Measurements from ENCODE around the gene WDPCP. TPM values are rescaled to one million over a fixed set of nuclear protein-coding genes. Genes with fewer than 3 reads are reported as not detected.

The WDPCP gene
- total RNA-seq, 1 experiment from 2014 or later = 15.2 TPM

DNA sequence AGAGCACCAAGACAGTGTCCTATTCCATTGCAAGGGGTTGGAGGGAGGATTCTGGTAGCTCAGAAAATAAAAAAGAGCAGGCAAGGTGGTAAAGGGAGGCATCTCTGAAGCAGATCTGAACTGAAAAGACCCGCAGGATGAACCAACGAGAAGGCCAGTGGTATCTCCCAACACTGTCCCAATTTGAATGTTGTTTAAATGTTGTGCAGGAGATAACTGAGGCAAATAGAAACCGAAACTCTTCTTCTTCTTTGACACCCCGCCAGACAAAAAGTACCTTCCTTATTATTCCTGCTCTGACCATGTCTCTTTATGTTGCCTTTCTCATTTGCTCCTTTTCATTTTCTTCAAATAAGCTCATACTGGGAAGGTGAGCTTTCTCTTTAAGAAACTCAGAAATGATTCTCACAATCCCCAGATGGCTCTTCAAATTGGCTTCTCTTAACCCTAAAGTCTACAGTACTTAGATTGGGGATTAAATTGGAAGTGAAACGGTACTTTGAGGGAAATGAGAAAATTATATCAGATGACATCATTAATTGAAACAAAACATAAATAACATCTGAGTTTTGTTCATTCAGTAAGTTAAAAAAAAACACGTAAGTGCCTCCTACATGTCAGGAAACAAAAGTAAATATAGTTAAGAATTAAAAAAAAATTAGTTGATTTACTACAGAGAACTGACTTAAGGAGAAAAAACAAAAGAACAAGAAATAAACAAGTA is 143.6 kb downstream of the WDPCP start:
- BruUV-seq (replicated peaks) = no TSS peak
- Histone ChIP-seq H3K9me3 (ENCODE audit: insufficient read depth, low read depth) (no peaks in the 10 kb centered on the region), H3K4me3 (no peak overlapping the region), H3K9me2 (ENCODE audit: insufficient read depth) (no peaks in the 10 kb centered on the region), H3K36me3 (ENCODE audit: low read depth) (no peaks in the 10 kb centered on the region), H3K79me2 (ENCODE audit: low read depth) (no peaks in the 10 kb centered on the region), H2AFZ (no peak overlapping the region), H3K27me3 (ENCODE audit: insufficient read depth, low read depth) (no peaks in the 10 kb centered on the region), H4K20me1 (ENCODE audit: insufficient read depth) (no peaks in the 10 kb centered on the region), H3K27ac (no peak overlapping the region), H3K4me1 (replicated peaks; ENCODE audit: insufficient read depth) (no peaks in the 10 kb centered on the region), H3F3A (ENCODE audit: insufficient read depth, low read depth) (no peaks in the 10 kb centered on the region), H3K4me2 (no peak overlapping the region)
- POLR2A ChIA-PET (ENCODE audit: unreplicated experiment) = no interaction called here
- TF ChIP-seq, protein P1, sequence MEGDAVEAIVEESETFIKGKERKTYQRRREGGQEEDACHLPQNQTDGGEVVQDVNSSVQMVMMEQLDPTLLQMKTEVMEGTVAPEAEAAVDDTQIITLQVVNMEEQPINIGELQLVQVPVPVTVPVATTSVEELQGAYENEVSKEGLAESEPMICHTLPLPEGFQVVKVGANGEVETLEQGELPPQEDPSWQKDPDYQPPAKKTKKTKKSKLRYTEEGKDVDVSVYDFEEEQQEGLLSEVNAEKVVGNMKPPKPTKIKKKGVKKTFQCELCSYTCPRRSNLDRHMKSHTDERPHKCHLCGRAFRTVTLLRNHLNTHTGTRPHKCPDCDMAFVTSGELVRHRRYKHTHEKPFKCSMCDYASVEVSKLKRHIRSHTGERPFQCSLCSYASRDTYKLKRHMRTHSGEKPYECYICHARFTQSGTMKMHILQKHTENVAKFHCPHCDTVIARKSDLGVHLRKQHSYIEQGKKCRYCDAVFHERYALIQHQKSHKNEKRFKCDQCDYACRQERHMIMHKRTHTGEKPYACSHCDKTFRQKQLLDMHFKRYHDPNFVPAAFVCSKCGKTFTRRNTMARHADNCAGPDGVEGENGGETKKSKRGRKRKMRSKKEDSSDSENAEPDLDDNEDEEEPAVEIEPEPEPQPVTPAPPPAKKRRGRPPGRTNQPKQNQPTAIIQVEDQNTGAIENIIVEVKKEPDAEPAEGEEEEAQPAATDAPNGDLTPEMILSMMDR (conservative IDR thresholded peaks at IDR 0.05) = no peak
- TF ChIP-seq EZH2 (IDR thresholded peaks at IDR 0.05; ENCODE audit: low read depth) = no peak
- CTCF ChIA-PET = no interaction called here
- intact Hi-C loops (cut with micrococcal nuclease; ENCODE audit: unreplicated experiment) = no loop called here
- no peak for DNase-seq

DNA sequence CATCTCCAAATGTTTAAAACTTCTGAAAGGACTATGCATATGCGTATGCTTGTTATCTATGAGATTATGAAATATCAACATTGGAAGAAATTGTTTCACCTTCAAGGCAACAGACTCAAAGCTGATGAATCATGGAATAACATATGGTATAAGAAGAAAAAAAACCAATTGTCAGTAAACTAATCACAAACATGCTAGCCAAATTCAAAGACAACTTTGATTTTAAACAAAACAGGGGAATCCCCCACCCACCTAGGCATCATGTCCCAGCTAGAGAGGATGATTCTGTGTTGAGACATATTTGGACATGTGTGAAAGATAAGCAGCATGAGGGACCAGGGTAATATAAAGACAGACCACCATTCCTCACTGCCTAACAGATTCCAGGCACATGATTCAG is 147.7 kb downstream of the WDPCP start:
- Histone ChIP-seq H3K27ac (no peak overlapping the region), H3K9me2 (ENCODE audit: insufficient read depth) (no peaks in the 10 kb centered on the region), H3F3A (ENCODE audit: insufficient read depth, low read depth) (no peaks in the 10 kb centered on the region), H3K4me3 (no peak overlapping the region), H3K4me2 (no peak overlapping the region), H2AFZ (no peak overlapping the region), H3K9me3 (ENCODE audit: insufficient read depth, low read depth) (no peaks in the 10 kb centered on the region), H3K27me3 (ENCODE audit: insufficient read depth, low read depth) (no peaks in the 10 kb centered on the region), H4K20me1 (ENCODE audit: insufficient read depth) (no peaks in the 10 kb centered on the region), H3K4me1 (replicated peaks; ENCODE audit: insufficient read depth) (no peaks in the 10 kb centered on the region), H3K36me3 (ENCODE audit: low read depth) (no peaks in the 10 kb centered on the region), H3K79me2 (ENCODE audit: low read depth) (no peaks in the 10 kb centered on the region)
- intact Hi-C loops (cut with micrococcal nuclease; ENCODE audit: unreplicated experiment) = no loop called here
- TF ChIP-seq, protein P1 (conservative IDR thresholded peaks at IDR 0.05) = no peak
- no peak for TF ChIP-seq EZH2 (IDR thresholded peaks at IDR 0.05; ENCODE audit: low read depth)
- ChIA-PET CTCF (no interaction called here), POLR2A (ENCODE audit: unreplicated experiment) (no interaction called here)
- no TSS peak for BruUV-seq (replicated peaks)
- DNase-seq = no peak

DNA sequence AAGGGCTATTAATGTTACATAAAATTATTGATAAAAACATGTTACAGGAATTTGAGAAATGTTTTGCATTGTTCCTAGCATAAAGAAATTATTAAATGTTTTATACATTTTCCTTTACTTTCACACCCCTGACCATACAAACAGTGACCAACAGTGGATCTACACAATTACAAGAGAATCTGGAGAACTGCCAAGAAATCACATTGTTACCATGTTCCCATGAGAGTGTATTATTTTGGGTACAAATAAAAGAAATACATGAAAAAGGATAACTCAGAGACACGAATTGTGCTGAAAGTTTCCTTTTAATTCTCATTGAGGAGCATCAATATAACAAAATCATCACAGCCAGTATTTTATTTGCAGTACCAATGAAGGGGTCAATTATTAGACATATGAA is 150.1 kb downstream of the WDPCP start:
- Histone ChIP-seq H3F3A (ENCODE audit: insufficient read depth, low read depth) (no peaks in the 10 kb centered on the region), H3K27me3 (ENCODE audit: insufficient read depth, low read depth) (no peaks in the 10 kb centered on the region), H4K20me1 (ENCODE audit: insufficient read depth) (no peaks in the 10 kb centered on the region), H3K9me2 (ENCODE audit: insufficient read depth) (no peaks in the 10 kb centered on the region), H3K9me3 (ENCODE audit: insufficient read depth, low read depth) (no peaks in the 10 kb centered on the region), H3K27ac (no peak overlapping the region), H3K79me2 (ENCODE audit: low read depth) (no peaks in the 10 kb centered on the region), H3K36me3 (ENCODE audit: low read depth) (no peaks in the 10 kb centered on the region), H3K4me1 (replicated peaks; ENCODE audit: insufficient read depth) (peaks cover 7% of the 10 kb centered on the region; the same call in 1 of the 2 replicates), H3K4me2 (no peak overlapping the region), H2AFZ (no peak overlapping the region), H3K4me3 (no peak overlapping the region)
- TF ChIP-seq, protein P1 (conservative IDR thresholded peaks at IDR 0.05) = no peak
- no peak for TF ChIP-seq EZH2 (IDR thresholded peaks at IDR 0.05; ENCODE audit: low read depth)
- ChIA-PET POLR2A (ENCODE audit: unreplicated experiment) (no interaction called here), CTCF (no interaction called here)
- intact Hi-C loops (cut with micrococcal nuclease; ENCODE audit: unreplicated experiment) = loop anchor here (10.0 kb wide), 1 partner anchor 127 kb away; no protein-coding TSS in a partner anchor
- no TSS peak for BruUV-seq (replicated peaks)
- no peak for DNase-seq
